IMR-90 (cell line): ENCODE measurements around the gene TBC1D30.

Experiments used
- CTCF ChIP-seq: conservative IDR thresholded peaks from 2 replicates; pipeline ENCODE4 v1.5.1; 2012; ENCODE audit warnings: mild to moderate bottlenecking, low read depth, low read length, improper control_type of control experiment
- ELK1 ChIP-seq: fragments of 150-350 bp; IDR thresholded peaks from 2 replicates; pipeline ENCODE4 v1.6.1; 2016; ENCODE audit warnings: low read depth, mild to moderate bottlenecking, low read length, moderate library complexity, borderline replicate concordance
- FOS ChIP-seq: fragments of 150-350 bp; IDR thresholded peaks from 2 replicates; pipeline ENCODE4 v1.6.1; 2016; ENCODE audit warnings: low read depth, low read length
- MXI1 ChIP-seq: IDR thresholded peaks from 2 replicates; pipeline ENCODE4 v1.6.1; 2012; ENCODE audit warnings: low read depth, mild to moderate bottlenecking, low read length, moderate library complexity, borderline replicate concordance
- POLR2A ChIP-seq: IDR thresholded peaks from 2 replicates; pipeline ENCODE4 v1.6.1; 2012; ENCODE audit warnings: mild to moderate bottlenecking, low read depth, low read length
- RAD21 ChIP-seq: IDR thresholded peaks from 2 replicates; pipeline ENCODE4 v1.6.1; 2012; ENCODE audit warnings: low read length, improper control_type of control experiment
- RCOR1 ChIP-seq: IDR thresholded peaks from 2 replicates; pipeline ENCODE4 v1.6.1; 2012; ENCODE audit warnings: mild to moderate bottlenecking, low read length, improper control_type of control experiment; ENCODE audit not compliant: insufficient replicate concordance
- SMC3 ChIP-seq: fragments of 150-350 bp; IDR thresholded peaks from 2 replicates; pipeline ENCODE4 v1.6.1; 2016; ENCODE audit warnings: low read depth, mild to moderate bottlenecking, antibody characterized with exemption, low read length, moderate library complexity

- TF ChIP-seq CTCF (no peak), FOS (no peak), POLR2A (no peak), MXI1 (no peak), RAD21 (no peak), SMC3 (no peak), ELK1 (no peak), RCOR1 (no peak)
Measured at GRCh38 chr12:64797156-64797555, 27.3 kb upstream of the TBC1D30 start.
